Measurements from ENCODE around the gene TYW3.

DNA sequence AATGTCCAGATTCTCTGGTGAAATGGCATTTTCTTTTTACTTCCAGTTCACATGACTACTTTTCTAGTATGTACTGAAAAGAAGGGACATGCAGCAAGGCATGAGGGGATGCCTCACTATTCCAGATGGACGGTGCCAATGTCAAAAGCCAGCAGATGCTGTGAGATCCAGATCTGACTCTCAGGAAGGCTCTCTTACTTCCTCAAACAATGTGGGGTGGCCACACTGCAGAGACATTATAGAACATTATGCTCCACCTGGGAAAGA is 17.8 kb upstream of the TYW3 start:
- TF ChIP-seq, protein P1, sequence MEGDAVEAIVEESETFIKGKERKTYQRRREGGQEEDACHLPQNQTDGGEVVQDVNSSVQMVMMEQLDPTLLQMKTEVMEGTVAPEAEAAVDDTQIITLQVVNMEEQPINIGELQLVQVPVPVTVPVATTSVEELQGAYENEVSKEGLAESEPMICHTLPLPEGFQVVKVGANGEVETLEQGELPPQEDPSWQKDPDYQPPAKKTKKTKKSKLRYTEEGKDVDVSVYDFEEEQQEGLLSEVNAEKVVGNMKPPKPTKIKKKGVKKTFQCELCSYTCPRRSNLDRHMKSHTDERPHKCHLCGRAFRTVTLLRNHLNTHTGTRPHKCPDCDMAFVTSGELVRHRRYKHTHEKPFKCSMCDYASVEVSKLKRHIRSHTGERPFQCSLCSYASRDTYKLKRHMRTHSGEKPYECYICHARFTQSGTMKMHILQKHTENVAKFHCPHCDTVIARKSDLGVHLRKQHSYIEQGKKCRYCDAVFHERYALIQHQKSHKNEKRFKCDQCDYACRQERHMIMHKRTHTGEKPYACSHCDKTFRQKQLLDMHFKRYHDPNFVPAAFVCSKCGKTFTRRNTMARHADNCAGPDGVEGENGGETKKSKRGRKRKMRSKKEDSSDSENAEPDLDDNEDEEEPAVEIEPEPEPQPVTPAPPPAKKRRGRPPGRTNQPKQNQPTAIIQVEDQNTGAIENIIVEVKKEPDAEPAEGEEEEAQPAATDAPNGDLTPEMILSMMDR (IDR thresholded peaks at IDR 0.05; ENCODE audit: low read depth, low read length, missing input control): no peak
- TF ChIP-seq JUND (IDR thresholded peaks at IDR 0.05) (no peak), SP1 (IDR thresholded peaks at IDR 0.05) (no peak), HNF4G (IDR thresholded peaks at IDR 0.05) (no peak), YY1 (IDR thresholded peaks at IDR 0.05) (no peak), TAF1 (conservative IDR thresholded peaks at IDR 0.05) (no peak), GABPA (IDR thresholded peaks at IDR 0.05 in 1 of 2, conservative IDR thresholded peaks at IDR 0.05 in 1 of 2) (no peak), FOXA1 (IDR thresholded peaks at IDR 0.05) (no peak)
- TF ChIP-seq, protein P2, sequence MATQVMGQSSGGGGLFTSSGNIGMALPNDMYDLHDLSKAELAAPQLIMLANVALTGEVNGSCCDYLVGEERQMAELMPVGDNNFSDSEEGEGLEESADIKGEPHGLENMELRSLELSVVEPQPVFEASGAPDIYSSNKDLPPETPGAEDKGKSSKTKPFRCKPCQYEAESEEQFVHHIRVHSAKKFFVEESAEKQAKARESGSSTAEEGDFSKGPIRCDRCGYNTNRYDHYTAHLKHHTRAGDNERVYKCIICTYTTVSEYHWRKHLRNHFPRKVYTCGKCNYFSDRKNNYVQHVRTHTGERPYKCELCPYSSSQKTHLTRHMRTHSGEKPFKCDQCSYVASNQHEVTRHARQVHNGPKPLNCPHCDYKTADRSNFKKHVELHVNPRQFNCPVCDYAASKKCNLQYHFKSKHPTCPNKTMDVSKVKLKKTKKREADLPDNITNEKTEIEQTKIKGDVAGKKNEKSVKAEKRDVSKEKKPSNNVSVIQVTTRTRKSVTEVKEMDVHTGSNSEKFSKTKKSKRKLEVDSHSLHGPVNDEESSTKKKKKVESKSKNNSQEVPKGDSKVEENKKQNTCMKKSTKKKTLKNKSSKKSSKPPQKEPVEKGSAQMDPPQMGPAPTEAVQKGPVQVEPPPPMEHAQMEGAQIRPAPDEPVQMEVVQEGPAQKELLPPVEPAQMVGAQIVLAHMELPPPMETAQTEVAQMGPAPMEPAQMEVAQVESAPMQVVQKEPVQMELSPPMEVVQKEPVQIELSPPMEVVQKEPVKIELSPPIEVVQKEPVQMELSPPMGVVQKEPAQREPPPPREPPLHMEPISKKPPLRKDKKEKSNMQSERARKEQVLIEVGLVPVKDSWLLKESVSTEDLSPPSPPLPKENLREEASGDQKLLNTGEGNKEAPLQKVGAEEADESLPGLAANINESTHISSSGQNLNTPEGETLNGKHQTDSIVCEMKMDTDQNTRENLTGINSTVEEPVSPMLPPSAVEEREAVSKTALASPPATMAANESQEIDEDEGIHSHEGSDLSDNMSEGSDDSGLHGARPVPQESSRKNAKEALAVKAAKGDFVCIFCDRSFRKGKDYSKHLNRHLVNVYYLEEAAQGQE (IDR thresholded peaks at IDR 0.05): no peak
- TF ChIP-seq, protein P3, sequence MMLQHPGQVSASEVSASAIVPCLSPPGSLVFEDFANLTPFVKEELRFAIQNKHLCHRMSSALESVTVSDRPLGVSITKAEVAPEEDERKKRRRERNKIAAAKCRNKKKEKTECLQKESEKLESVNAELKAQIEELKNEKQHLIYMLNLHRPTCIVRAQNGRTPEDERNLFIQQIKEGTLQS (IDR thresholded peaks at IDR 0.05): no peak
- TF ChIP-seq, protein P4, sequence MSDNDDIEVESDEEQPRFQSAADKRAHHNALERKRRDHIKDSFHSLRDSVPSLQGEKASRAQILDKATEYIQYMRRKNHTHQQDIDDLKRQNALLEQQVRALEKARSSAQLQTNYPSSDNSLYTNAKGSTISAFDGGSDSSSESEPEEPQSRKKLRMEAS (IDR thresholded peaks at IDR 0.05): no peak

Measured in liver (tissue), 3 donors.